Germinal center (tissue), 1 donor: ENCODE results near the gene GAGE10.
"Not testable (repeated sequence)": the region's sequence is repeated elsewhere in the genome, so short reads cannot be mapped to it uniquely, and the experiment has no call there.

ENCODE experiments used
- DNase-seq: peaks from one replicate; pipeline ENCODE4 v3.0.0; 2012; ENCODE audit warnings: mixed read lengths, low spot score

Gene GAGE10

DNA sequence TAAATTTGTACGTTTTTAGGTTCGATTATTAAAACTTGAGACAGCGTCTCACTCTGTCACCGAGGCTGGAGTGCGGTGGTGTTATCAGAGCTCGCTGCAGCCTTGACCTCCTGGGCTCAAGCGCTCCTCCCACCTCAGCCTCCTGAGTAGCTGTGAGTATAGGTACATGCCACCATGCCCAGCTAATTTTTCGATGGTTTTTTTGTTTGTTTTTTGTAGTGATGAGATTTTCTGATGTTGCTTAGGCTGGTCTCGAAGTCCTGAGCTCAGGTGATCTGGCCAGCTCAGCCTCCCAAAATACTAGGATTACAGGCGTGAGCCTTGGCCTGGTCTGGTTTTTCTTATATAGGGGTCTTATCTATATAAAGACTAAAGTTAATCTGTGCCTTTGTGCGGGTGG is 27.0 kb downstream of the GAGE10 start:
- not testable (repeated sequence) for DNase-seq

DNA sequence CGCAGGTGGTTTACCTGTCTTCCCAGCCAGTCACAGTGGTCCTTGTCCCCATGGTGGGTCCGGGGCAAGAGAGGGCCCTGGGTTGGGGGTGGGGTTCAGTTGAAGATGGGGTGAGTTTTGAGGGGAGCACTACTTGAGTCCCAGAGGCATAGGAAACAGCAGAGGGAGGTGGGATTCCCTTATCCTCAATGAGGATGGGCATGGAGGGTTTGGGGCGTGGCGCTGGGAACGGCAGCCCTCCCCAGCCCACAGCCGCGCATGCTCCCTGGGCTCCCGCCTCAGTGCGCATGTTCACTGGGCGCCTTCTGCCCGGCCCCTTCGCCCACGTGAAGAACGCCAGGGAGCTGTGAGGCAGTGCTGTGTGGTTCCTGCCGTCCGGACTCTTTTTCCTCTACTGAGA is 27.8 kb downstream of the GAGE10 start, which contains the start of gene GAGE13:
Gene GAGE13 (plus strand): TSS at position 301 of the 400 bp plus-strand sequence. CDS start 1,156 bp downstream, outside the sequence.
- DNase-seq, result not testable (repeated sequence)

DNA sequence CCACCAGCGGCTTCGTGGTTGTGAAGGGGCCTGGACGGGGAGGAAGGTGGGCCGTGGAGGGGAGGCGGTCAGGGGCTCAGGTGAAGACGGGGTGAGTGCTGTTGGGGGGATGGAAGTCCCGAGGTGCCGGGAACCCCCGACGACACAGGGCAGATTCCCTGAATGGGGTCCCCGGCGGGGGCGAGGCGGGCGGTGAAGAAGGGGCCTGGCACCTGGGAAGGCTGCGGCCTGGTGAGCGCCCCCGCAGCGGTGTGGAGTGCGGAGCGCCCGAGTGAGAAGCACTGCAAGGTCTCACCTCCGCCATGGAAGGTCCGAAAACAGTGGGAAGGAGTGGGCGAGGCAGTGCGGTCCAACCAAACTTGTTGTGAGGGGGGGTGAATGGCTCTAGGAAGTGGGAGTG is 28.4 kb downstream of the GAGE10 start:
- DNase-seq, result not testable (repeated sequence)

DNA sequence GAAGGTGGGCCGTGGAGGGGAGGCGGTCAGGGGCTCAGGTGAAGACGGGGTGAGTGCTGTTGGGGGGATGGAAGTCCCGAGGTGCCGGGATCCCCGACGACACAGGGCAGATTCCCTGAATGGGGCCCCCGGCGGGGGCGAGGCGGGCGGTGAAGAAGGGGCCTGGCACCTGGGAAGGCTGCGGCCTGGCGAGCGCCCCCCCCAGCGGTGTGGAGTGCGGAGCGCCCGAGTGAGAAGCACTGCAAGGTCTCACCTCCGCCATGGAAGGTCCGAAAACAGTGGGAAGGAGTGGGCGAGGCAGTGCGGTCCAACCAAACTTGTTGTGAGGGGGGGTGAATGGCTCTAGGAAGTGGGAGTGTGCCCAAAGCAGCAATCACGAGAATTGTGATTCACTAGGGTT is 38.0 kb downstream of the GAGE10 start:
- DNase-seq, result not testable (repeated sequence)

- DNase-seq, result not testable (repeated sequence)
Measured at GRCh38 chrX:49344496-49345175, 41.2 kb downstream of the GAGE10 start.

DNA sequence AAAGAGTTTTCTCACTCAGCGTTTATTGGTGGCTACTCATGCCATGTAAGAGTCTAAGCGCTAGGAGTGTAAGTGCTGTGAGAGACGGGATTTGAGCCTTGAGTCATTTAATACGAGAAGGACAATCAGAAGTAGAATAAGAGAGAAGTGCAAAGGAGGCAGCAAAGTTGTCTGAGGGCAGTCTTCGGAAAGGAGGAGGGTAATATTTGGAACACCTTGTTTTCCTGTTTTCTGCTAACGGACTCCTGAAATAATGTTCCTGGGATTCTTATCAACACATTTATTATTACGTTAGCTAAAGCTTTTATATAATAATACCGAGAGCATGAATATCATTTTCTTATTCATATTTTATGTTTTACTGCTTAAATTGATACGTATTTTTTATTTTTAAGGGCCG is 42.0 kb downstream of the GAGE10 start:
- DNase-seq, result not testable (repeated sequence)

- not testable (repeated sequence) for DNase-seq
Measured at GRCh38 chrX:49346150-49346549, 42.7 kb downstream of the GAGE10 start.
